SK-N-SH treated with all-trans-retinoic acid at 6 μM for 48 hours (cell line): ENCODE data around the gene TCF21.

Experiments
- PPARA ChIP-seq: fragments of 250-450 bp; sonication (Bioruptor Pico); IDR thresholded peaks from 2 replicates; pipeline ENCODE4 v1.5.0; 2020; ENCODE audit warnings: mild to moderate bottlenecking, borderline replicate concordance
- RARB ChIP-seq: fragments of 250-450 bp; sonication (Bioruptor Pico); IDR thresholded peaks from 2 replicates; pipeline ENCODE4 v1.8.0; 2021; ENCODE audit warnings: mild to moderate bottlenecking, moderate library complexity
- ZC3H10 ChIP-seq: fragments of 250-450 bp; sonication (Bioruptor Pico); IDR thresholded peaks from 2 replicates; pipeline ENCODE4 v1.5.1; 2021; ENCODE audit warnings: mild to moderate bottlenecking, moderate library complexity
- ZFP3 ChIP-seq: fragments of 250-450 bp; sonication (Bioruptor Pico); IDR thresholded peaks from 2 replicates; pipeline ENCODE4 v1.5.0; 2020; ENCODE audit warnings: mild to moderate bottlenecking, moderate library complexity
- TF ChIP-seq, protein P1 (sequence below): fragments of 250-450 bp; sonication (Bioruptor Pico); IDR thresholded peaks from 2 replicates; pipeline ENCODE4 v1.8.0; 2020; ENCODE audit warnings: mild to moderate bottlenecking, moderate library complexity, borderline replicate concordance

DNA sequence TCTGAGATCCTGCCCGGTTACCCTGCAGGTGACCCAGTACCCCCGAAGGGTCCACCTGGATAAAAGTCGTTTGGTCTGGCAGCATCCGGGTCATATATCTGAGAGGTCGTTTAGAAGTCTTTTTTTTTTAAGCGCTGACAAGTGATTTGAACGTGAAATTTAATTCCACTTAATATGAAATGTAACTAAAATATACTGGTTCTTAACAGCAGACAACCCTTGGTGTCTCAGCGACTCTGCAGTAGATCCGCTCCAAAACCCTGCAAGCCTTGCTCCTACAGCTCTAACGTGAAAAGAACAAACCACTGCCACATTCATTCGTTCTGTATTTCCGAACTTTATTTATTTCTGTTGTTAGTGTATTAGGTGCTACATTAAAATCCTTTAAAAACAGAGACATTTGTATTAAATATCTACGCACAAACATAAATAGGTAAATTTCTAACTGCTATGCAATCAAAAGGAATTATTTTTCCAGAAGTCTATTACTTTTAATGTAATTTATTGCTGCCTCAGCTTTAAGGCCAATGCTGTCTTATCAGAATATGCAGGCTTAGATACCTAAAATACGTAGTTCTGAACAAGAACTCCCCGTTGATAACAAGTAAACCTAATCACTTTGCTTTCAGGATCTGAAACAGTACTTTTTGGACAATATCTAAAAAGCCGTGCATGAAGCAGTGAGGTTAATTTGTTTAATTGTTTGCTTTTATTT is 33.5 kb upstream of the TCF21 start:
- TF ChIP-seq PPARA (no peak), ZC3H10 (CRISPR knock-in tag) (no peak), ZFP3 (CRISPR knock-in tag) (no peak), RARB (CRISPR knock-in tag) (no peak)
- TF ChIP-seq, protein P1, sequence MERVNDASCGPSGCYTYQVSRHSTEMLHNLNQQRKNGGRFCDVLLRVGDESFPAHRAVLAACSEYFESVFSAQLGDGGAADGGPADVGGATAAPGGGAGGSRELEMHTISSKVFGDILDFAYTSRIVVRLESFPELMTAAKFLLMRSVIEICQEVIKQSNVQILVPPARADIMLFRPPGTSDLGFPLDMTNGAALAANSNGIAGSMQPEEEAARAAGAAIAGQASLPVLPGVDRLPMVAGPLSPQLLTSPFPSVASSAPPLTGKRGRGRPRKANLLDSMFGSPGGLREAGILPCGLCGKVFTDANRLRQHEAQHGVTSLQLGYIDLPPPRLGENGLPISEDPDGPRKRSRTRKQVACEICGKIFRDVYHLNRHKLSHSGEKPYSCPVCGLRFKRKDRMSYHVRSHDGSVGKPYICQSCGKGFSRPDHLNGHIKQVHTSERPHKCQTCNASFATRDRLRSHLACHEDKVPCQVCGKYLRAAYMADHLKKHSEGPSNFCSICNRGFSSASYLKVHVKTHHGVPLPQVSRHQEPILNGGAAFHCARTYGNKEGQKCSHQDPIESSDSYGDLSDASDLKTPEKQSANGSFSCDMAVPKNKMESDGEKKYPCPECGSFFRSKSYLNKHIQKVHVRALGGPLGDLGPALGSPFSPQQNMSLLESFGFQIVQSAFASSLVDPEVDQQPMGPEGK (CRISPR knock-in tag), result no peak
